Heart left ventricle (tissue), 16 donors: Measurements from ENCODE around the gene R3HDM2. TPM values are rescaled to one million over a fixed set of nuclear protein-coding genes. Genes with fewer than 3 reads are reported as not detected.

ENCODE experiments used
- ATAC-seq, 4 donors: fragments of 200-7000 bp; cut with Tn5 transposase; one replicate each; pipeline ENCODE4 v1.9.1; 2020 to 2022; ENCODE audit warnings: moderate library complexity in 4 of 4, mild to moderate bottlenecking in 3 of 4, moderate number of reproducible peaks in 1 of 4
- DNase-seq, 5 donors: peaks; one replicate each; pipeline ENCODE4 v3.0.0-alpha.2; 2020
- H3K27ac ChIP-seq, 12 donors: fragments of 200-600 bp; sonication (generic) in 4 of 12; one replicate each; pipeline versions ENCODE4 v1.5.0 to v1.8.0; 2016 to 2022; ENCODE audit warnings: mild to moderate bottlenecking in 2 of 12
- H3K27me3 ChIP-seq, 9 donors: fragments of 200-600 bp; sonication (generic) in 2 of 9; one replicate each; pipeline versions ENCODE4 v1.5.1 to v1.8.0; 2016 to 2022; ENCODE audit warnings: mild to moderate bottlenecking in 3 of 9
- H3K36me3 ChIP-seq, 9 donors: fragments of 200-600 bp; sonication (generic) in 2 of 9; one replicate each; pipeline versions ENCODE4 v1.5.0 to v1.8.0; 2018 to 2022; ENCODE audit warnings: mild to moderate bottlenecking in 2 of 9
- H3K4me1 ChIP-seq, 12 donors: fragments of 200-600 bp; sonication (generic) in 4 of 12; one replicate each; pipeline versions ENCODE4 v1.5.0 to v1.8.0; 2016 to 2022; ENCODE audit warnings: mild to moderate bottlenecking in 3 of 12
- H3K4me3 ChIP-seq, 12 donors: fragments of 200-600 bp; sonication (generic) in 4 of 12; one replicate each; pipeline versions ENCODE4 v1.5.0 to v1.8.0; 2017 to 2022; ENCODE audit warnings: mild to moderate bottlenecking in 9 of 12, moderate library complexity in 4 of 12
- H3K9me3 ChIP-seq, 12 donors: fragments of 200-600 bp; sonication (generic) in 4 of 12; one replicate each; pipeline versions ENCODE4 v1.5.0 to v1.8.0; 2016 to 2022; ENCODE audit warnings: mild to moderate bottlenecking in 1 of 12
- CTCF ChIP-seq, 12 donors: fragments of 200-600 bp; sonication (generic) in 4 of 12; IDR thresholded peaks; one replicate each; pipeline versions ENCODE4 v1.5.0 to v1.8.0; 2018 to 2022; ENCODE audit warnings: antibody characterized with exemption in 12 of 12, mild to moderate bottlenecking in 5 of 12
- POLR2A ChIP-seq, 2 donors: fragments of 450-650 bp; IDR thresholded peaks; one replicate each; pipeline ENCODE4 v1.6.1; 2017; ENCODE audit warnings: antibody characterized with exemption in 2 of 2, mild to moderate bottlenecking in 2 of 2, moderate library complexity in 2 of 2
- WGBS, 4 donors: extraction: QIAGEN DNeasy Blood & Tissue Kit in 2 of 4; methylation state at CpG; one replicate each; pipeline versions ENCODE4 v1.1.5 to v1.1.7; 2013 to 2018; 5-methylcytosine and 5-hydroxymethylcytosine counted together
- intact Hi-C, 10 donors: fragments of 100-400 bp; cut with DNase I; formaldehyde crosslinking; loops; one replicate each; pipeline versions ENCODE4 v1.11.1 to v1.14.2; 2022
- polyA plus RNA-seq, 2 donors: library from polyadenylated mRNA; stranded (reverse); fragments of 200-250 nt; gene quantifications; one replicate each; pipeline ENCODE4 v1.2.3, GENCODE V29; 2013
- total RNA-seq, 9 donors: library from RNA; depleted of rRNA in 2 of 9; stranded (reverse); fragments of >200 nt in 2 of 9; fragmentation: NEBNext Ultra II Directional in 3 of 9; extraction: Animal tissue kit (Norgen Biotek cat#: 25700) in 3 of 9; gene quantifications; one replicate each; pipeline versions ENCODE4 v1.1.0 to v1.2.4, GENCODE V29; 2016 to 2023
- donor health status: ischemic (EF 13 %, LVEDD 7.1; RV severe dilation, severe dysfunction).
- donor health status: healthy with polysubstance abuse.
- donor health status: DM: no; HTN: yes; CAD: no.
- donor health status: DM: no; HTN: no; CAD: no.
- donor health status: ischemic (EF 25% LVEDD 6.9; RV normal size, moderate dysfunction).
- donor health status: ischemic (EF 25% LVEDD 5.7; RV mildly dilated, moderate dysfunction).
- donor health status: healthy.
- donor health status: DM: yes; HTN: yes; CAD: no.
- donor health status: ischemic (EF 35%, LVEDD 5.7; RV mildly dilated, moderate dysfunction).
- donor health status: nonischemic (EF 11% LVEDD 7.7; RV severe dilation, severe dysfunction).
- donor health status: DM: yes; HTN: yes; CAD: no.
- donor health status: PGD.
- donor health status: ischemic (EF 29% LVEDD 5.4; RV normal size, mild dysfunction).
- donor health status: nonischemic (EF 23%, LVEDD 6.1; RV moderate dilation, normal function).

Gene R3HDM2
- total and polyA plus RNA-seq, 11 donors = 12.7 to 102 (median 59.8) TPM

GRCh38 chr12:57467212-57467874, 36.5 kb upstream of the R3HDM2 start:
- intact Hi-C loops = loop anchor here in 2 of 10 donors (10.0 kb wide), 1 partner anchor 157 kb away; no protein-coding TSS in a partner anchor
- WGBS, 4 donors = 80 to 85% (median 84%) methylated on average over 10 to 12 of the region's 12 CpGs
- ATAC-seq (no peak), DNase-seq (no peak)
- Histone ChIP-seq H3K27me3 (peaks cover 0 to 17% (median under 1%) of the 10 kb centered on the region in 9 donors), H3K4me3 (no peak overlapping the region), H3K4me1 (peaks cover 0 to 8% (median 2%) of the 10 kb centered on the region in 12 donors), H3K36me3 (peaks cover 0 to 42% (median 0%) of the 10 kb centered on the region in 9 donors), H3K27ac (no peak overlapping the region), H3K9me3 (no peaks in the 10 kb centered on the region)
- TF ChIP-seq CTCF (IDR thresholded peaks at IDR 0.05) (no peak), POLR2A (IDR thresholded peaks at IDR 0.05) (no peak)

- H3K27me3 ChIP-seq = peaks cover 0 to 17% (median 1%) of the 10 kb centered on the region in 9 donors
- intact Hi-C loops = loop anchor here in 2 of 10 donors (10.0 kb wide), 1 partner anchor 159 kb away; no protein-coding TSS in a partner anchor
- ATAC-seq = no peak
- H3K27ac ChIP-seq = no peak overlapping the region
- no peak for TF ChIP-seq POLR2A (IDR thresholded peaks at IDR 0.05)
- TF ChIP-seq CTCF (IDR thresholded peaks at IDR 0.05) = no peak
- H3K4me3 ChIP-seq = no peak overlapping the region
- H3K9me3 ChIP-seq = no peaks in the 10 kb centered on the region
- peaks cover 0 to 28% (median 0%) of the 10 kb centered on the region in 9 donors for H3K36me3 ChIP-seq
- DNase-seq = no peak
- H3K4me1 ChIP-seq = peaks cover 0 to 21% (median 10%) of the 10 kb centered on the region in 12 donors
- WGBS, 4 donors = 74 to 76% (median 74%) methylated on average over 14 of the region's 14 CpGs
Observed at GRCh38 chr12:57465747-57466505, 35.1 kb upstream of the R3HDM2 start.

GRCh38 chr12:57465030-57465746, 34.3 kb upstream of the R3HDM2 start:
- DNase-seq (no peak), ATAC-seq (no peak)
- Histone ChIP-seq H3K4me3 (no peak overlapping the region), H3K27me3 (peaks cover 0 to 17% (median 0%) of the 10 kb centered on the region in 9 donors), H3K36me3 (peaks cover 0 to 20% (median 0%) of the 10 kb centered on the region in 9 donors), H3K4me1 (peaks cover 0 to 28% (median 16%) of the 10 kb centered on the region in 12 donors), H3K9me3 (no peaks in the 10 kb centered on the region), H3K27ac (no peak overlapping the region)
- 78 to 92% (median 84%) methylated on average over 6 of the region's 6 CpGs for WGBS, 4 donors
- TF ChIP-seq CTCF (IDR thresholded peaks at IDR 0.05) = no peak
- no peak for TF ChIP-seq POLR2A (IDR thresholded peaks at IDR 0.05)
- intact Hi-C loops = loop anchor here in 2 of 10 donors (10.0 kb wide), 1 partner anchor 160 kb away; no protein-coding TSS in a partner anchor
